ENCODE data around the gene CCM2. TPM values are rescaled to one million over a fixed set of nuclear protein-coding genes. Genes with fewer than 3 reads are reported as not detected.
A peak's percentile ranks its signal among the peaks of the same experiment; 100 is the strongest.

CCM2 gene
- polyA plus RNA-seq, 4 donors, result 25.0 to 32.1 (median 25.5) TPM

- no peak for DNase-seq (ENCODE audit: low read depth in 4 of 4, low spot score in 3 of 4)
These were observed 76.1 kb downstream of the CCM2 start for GRCh38 chr7:45075871-45076796.

DNA sequence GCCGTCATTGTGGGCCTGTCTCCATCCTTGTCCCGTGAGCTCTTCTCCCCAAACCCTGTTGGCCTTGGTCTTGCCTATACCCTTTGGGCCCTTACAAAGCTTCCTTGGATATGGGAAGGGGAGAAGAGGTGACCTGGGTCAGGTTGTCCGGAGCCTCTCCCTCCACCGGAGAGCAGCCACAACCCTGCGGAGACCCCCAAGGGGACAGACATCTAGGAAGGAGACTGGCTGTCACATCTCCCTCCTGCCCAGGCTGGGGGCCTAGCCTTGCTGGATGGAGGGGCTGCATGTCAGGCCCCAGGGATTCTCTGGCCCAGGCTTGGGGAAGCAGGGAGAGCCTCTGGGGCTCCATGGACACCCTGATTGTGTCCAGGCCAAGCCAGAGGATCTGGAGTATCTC is 76.9 kb downstream of the CCM2 start:
- no peak for DNase-seq (ENCODE audit: low read depth in 4 of 4, low spot score in 3 of 4)

DNA sequence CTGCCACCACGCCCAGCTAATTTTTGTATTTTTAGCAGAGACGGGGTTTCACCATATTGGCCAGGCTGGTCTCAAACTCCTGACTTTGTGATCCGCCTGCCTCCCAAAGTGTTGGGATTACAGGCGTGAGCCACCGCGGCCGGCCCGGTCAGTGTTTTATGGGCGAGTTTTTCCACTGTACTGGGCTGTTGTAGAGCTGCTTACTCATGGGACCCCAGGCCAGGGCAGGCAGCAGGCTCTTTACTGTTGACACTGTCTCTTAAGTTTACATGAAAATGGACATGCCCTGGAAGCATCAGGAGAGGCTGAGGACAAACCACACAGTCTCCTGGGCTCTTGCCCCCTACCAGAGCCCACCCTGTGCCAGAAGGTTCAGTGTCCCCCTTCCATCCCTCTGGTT is 77.6 kb downstream of the CCM2 start:
- DNase-seq (ENCODE audit: low read depth in 4 of 4, low spot score in 3 of 4), result no peak

DNA sequence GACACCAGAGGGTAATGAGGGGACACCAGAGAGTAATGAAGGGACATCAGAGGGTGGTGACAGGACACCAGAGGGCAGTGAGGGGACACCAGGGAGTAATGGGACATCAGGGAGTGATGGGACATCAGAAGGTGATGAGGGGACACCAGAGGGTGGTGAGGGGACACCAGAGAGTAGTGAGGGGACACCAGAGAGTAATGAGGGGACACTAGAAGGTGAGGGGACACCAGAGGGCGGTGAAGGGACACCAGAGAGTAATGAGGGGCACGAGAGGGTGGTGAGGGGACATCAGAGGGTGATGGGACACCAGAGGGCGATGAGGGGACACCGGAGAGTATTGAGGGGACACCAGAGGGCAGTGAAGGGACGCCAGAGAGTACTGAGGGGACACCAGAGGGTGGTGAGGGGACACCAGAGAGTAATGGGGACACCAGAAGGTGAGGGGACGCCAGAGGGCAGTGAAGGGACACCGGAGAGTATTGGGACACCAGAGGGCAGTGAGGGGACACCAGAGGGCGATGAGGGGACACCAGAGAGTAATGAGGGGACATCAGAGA is 78.2 kb downstream of the CCM2 start:
- no peak for DNase-seq (ENCODE audit: low read depth in 4 of 4, low spot score in 3 of 4)

DNA sequence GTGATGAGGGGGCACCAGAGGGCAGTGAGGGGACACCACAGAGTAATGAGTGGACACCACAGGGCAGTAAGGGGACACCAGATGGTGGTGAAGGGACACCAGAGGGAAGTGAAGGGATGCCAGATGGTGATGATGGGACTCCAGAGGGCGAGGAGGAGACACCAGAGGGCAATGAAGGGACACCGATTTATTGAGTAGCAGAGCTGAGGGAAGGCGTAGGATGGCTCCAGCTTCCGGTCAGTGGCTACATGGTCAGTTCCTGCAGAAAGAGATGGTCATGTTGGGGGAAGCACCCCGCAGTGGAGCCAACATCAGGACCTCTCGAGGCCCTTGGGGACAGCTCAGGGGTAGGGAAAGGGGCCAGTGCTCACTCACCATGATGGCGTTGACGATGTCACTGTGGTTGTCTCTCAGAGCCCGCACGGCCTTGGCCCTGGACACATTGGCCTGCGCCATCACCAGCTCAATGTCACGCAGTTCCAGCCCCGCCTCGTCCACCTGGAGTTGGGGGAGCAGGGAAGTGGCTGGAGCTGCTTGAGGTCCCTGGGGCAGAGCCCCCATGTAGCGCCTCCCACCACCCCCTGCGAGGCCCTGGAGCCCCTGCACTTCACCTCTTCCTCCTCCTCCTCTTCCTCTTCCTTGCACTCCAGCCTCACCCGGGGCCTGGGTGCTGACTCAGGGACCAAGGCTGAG is 80.4 kb downstream of the CCM2 start:
- DNase-seq (ENCODE audit: low read depth in 4 of 4, low spot score in 3 of 4), result no peak

- DNase-seq (ENCODE audit: low read depth in 4 of 4, low spot score in 3 of 4), result no peak
These were observed 81.1 kb downstream of the CCM2 start for GRCh38 chr7:45080958-45081669.

DNA sequence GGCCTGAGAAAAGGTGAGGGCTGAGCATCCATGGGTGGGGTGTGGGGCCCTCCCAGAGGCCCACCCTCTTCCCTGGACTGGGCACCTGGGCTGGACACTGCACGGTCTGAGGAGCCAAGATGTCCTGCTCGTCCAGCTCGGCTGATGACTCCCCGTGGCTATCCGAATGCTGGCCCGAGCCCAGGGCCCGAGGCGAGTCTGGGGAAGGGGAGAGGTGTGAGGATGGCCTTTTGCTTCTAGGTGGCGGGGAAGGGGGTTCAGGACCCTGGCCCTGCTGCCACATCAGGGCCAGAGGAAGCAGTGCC is 81.6 kb downstream of the CCM2 start:
- no peak for DNase-seq (ENCODE audit: low read depth in 4 of 4, low spot score in 3 of 4)

- DNase-seq (ENCODE audit: low read depth in 4 of 4, low spot score in 3 of 4), result no peak
These were observed 82.2 kb downstream of the CCM2 start for GRCh38 chr7:45082031-45082830.

DNA sequence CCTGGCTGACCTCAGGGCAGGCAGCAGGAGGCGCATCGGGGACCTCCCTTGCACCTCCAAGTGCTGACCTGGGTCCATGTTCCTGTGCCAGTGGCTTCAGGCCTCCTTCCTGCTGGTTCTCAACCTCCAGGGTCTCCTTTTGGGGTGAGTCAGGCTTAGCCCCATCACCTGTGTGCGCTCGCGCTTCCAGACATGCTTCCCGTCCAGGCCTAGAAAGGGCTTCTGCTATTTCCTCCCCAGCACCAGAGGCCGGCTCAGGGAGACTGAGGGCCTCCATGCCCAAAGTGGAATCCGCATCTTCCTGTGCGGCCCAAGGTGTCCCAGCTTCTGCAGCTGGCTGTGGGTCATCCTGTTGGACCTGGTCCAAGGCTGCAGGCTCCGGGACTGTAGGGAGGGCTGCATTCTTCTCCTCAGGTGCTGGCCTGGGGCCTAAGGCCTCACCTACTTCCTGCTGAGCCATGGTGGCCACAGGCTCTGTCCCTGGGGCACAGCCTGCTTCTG is 82.9 kb downstream of the CCM2 start:
- DNase-seq (ENCODE audit: low read depth in 4 of 4, low spot score in 3 of 4), result no peak

GRCh38 chr7:45084336-45084735 is 84.3 kb downstream of the CCM2 start:
- DNase-seq (ENCODE audit: low read depth in 4 of 4, low spot score in 3 of 4), result no peak

DNA sequence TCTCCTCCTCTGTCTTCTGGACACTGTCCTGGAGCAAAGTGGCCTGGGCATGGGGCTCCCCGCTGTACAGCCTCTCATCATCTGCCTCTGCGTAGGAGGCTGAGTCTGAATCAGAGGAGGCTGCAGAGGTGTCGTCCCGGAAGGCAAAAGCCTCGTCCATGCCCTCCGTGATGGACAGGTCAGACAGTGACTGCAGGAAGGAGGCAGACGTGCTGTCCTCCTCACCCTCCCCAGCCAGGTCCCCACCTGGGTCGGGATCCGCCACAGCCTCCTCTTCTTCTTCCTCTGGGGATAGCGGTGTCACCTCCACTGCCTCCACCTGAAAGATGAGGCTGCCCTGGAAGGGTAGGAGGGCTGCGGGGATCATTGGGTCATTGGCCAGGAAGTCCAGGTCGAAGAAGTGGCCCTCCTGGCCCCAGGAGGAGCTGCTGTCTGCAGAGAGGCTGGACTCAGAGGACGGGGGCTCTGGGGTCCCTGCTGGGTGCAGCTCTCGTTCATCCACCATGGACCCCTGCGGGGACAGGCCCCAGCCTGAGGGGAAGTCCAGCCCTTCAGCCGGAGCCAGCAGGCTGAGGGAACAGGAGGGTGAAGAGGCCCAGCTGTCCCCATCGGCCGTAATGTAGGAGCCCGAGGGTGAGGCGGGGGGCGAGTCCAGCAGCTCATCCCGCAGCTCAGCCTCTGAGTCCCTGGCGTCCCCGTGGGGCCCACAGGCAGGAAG is 85.1 kb downstream of the CCM2 start:
- peak in 2 of 4 donors; percentile 7 to 20 for DNase-seq (ENCODE audit: low read depth in 4 of 4, low spot score in 3 of 4)

DNA sequence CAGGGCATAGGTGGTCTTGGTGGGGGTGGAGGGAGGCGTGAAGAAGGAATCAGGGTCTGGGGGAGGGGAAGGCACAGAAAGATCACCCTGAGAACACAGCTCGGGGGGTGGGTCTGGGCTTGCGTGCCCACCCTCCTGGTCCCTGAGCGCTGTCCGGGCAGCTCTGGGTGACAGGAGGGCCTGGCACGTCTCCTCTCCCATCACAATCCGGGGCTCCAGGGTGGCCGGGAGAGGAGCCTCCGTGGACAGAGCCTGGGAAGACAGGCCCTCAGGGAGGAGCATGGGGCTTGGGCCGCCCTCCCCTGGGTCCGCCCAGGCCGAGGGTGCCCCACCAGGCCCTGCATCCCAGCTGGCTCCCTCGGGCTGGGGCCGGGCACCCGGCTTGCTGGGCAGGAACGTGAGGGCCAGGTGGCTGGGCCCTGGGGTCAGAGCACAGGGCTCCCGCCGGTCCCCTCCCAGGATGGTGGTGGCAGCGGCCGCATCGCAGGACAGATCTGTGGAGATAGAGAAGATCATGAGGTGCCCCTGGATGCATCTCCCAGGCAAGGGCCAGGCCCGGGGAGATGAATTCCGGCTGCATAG is 85.7 kb downstream of the CCM2 start:
- DNase-seq (ENCODE audit: low read depth in 4 of 4, low spot score in 3 of 4), result no peak

DNA sequence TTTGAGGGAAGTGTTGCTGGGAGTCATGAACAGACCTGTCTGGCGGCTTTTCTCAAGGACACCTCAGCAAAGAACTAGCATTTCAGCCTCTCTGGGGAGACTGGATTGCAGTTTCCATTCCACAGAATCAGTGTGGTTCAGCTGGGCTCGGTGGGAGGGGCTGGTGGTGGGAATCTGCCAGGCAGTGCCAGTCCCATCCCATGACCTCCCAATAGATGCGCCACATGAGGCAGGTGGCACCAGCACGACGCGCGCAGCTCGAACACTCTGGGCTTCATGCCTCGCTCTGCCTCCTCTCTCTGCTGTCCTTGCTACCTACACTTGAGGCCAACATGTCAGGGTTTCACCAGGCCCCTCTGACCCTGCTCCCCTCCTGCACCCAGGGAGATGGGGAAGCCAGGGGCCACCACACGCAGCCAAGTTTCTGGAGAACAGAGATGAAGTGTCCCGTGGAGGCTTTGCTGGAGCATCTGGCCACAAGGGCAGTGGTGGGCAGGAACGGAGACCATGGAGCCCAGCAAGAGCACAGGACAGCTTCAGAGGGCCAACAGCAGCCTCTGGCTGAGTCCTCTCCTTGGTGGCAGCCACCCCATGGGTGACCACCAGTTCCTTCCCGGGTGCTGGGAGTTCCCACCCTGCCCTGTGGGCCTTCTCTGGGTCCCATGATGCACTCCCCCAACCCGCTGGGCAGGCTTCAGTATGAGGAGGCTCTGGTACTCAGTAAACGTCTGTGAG is 86.5 kb downstream of the CCM2 start:
- DNase-seq (ENCODE audit: low read depth in 4 of 4, low spot score in 3 of 4), result no peak

DNA sequence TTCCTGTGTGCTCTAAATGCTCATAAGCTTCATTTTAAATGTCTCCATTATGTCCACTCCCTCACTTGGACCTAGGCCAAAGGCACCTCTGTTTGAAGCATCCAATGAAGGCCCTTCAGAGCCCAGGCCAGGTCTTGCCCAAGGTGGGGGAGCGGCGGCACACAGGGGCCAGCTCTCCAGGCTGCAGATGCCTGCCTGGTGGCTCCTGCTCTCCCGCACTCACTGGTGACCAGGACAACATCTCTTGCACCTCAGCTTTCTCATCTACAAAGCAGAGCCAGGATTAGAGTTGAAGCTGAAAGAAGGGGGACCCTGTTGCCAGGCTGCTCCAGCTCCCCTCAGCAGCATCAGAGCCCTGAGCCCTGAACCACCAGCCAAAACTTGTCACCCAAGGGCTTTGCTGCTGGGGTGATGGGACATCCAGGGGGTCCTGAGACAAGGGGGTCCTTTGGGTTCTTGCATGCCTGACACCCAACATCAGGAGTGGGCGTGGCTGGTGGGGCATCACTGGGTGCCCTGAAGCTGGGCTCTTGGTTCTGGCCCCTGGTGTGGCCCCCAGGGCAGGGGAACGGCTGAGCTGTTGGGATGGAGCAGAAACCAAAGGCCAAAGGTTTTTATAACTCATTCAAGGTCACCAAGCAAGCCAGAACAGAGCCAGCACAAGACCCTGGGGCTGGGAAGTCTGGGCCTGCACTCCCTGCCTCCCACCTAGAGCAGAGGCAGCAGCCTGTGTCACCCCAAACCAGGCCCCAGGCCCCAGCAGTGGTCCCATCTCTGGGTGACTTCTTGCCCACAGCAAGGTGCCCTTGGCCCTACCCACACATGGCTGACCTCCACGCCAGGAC is 87.5 kb downstream of the CCM2 start:
- no peak for DNase-seq (ENCODE audit: low read depth in 4 of 4, low spot score in 3 of 4)

- no peak for DNase-seq (ENCODE audit: low read depth in 4 of 4, low spot score in 3 of 4)
These were observed 88.2 kb downstream of the CCM2 start for GRCh38 chr7:45088146-45088701.

DNA sequence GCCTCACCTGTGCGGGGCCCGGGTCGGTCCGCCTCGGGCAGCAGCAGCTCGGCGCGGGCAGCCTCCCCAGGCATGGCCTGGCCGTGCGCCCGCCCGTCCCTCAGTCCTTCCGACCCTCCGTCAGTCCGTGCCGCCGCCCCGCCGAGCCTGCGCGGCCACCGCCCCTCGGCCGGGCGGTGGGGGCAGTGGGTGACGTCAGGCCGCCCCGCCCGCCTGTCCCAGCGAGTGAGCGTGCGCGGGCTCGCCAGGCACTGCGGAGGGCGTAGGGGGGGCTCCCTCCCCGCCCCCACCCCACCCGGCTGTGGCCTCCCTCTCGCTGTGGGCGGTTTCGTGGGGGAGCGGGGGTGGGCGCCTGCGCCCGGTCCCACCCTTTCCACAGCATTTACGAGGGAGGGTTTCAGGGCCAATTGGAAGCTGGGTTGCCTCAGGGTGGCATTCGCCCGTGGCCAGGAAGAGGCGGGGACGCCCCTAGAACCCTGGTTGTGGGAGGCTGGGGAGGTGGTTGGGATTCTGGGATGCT is 88.9 kb downstream of the CCM2 start, which contains the start of gene NACAD:
Gene NACAD (minus strand): TSS at position 149 of the 520 bp plus-strand sequence. CDS start 75 bp downstream, at position 74.
- DNase-seq (ENCODE audit: low read depth in 4 of 4, low spot score in 3 of 4), result peak in 2 of 4 donors; percentile 18 to 35

Measured in right renal pelvis (tissue), 4 donors.